Esophagus squamous epithelium (tissue), 5 donors: ENCODE results near the gene DMRTB1. TPM values are rescaled to one million over a fixed set of nuclear protein-coding genes. Genes with fewer than 3 reads are reported as not detected.

Source experiments
- DNase-seq: peaks from one replicate; lab custom pipeline; 2025; lab: John Stamatoyannopoulos, UW
- H3K27ac ChIP-seq, 4 donors: fragments of 200-600 bp; sonication (generic); one replicate each; pipeline ENCODE4 v1.5.1; 2016 to 2019; ENCODE audit warnings: mild to moderate bottlenecking in 1 of 4
- H3K27me3 ChIP-seq, 4 donors: fragments of 200-600 bp; sonication (generic); 1 replicate in 3 of 4; 2 replicates in 1 of 4; pipeline versions ENCODE4 v1.5.1 to v1.6.0; 2017 to 2021; ENCODE audit warnings: antibody characterized with exemption in 1 of 4
- H3K36me3 ChIP-seq, 3 donors: fragments of 200-600 bp; sonication (generic); one replicate each; pipeline ENCODE4 v1.5.1; 2016 to 2019
- H3K4me1 ChIP-seq, 3 donors: fragments of 200-600 bp; sonication (generic); one replicate each; pipeline ENCODE4 v1.5.1; 2017 to 2019
- H3K4me3 ChIP-seq, 4 donors: fragments of 200-600 bp; sonication (generic); 1 replicate in 3 of 4; 2 replicates in 1 of 4; pipeline ENCODE4 v1.5.1; 2016 to 2019; ENCODE audit warnings: mild to moderate bottlenecking in 2 of 4, moderate library complexity in 1 of 4
- H3K9me3 ChIP-seq, 3 donors: fragments of 200-600 bp; sonication (generic); one replicate each; pipeline ENCODE4 v1.5.1; 2016 to 2019
- CTCF ChIP-seq, 6 experiments: fragments of 450-650 bp in 4 of 6; fragments of 200-600 bp in 2 of 6; sonication (generic) in 2 of 6; IDR thresholded peaks; one replicate each; pipeline ENCODE4 v1.5.1; 2016 to 2019; ENCODE audit warnings: antibody characterized with exemption in 6 of 6, mild to moderate bottlenecking in 4 of 6, moderate library complexity in 4 of 6
- POLR2A ChIP-seq, 4 donors: fragments of 450-650 bp; IDR thresholded peaks; one replicate each; pipeline ENCODE4 v1.6.1; 2017; ENCODE audit warnings: antibody characterized with exemption in 4 of 4, mild to moderate bottlenecking in 4 of 4, moderate library complexity in 3 of 4
- WGBS, 2 donors: methylation state at CpG; one replicate each; pipeline ENCODE4 v1.1.5; 2018; 5-methylcytosine and 5-hydroxymethylcytosine counted together
- intact Hi-C: fragments of 100-400 bp; cut with DNase I; formaldehyde crosslinking; loops from one replicate; pipeline ENCODE4 v1.15.0; 2022
- total RNA-seq, 4 donors: library from RNA; depleted of rRNA; stranded (reverse); fragments of >200 nt; gene quantifications; one replicate each; pipeline ENCODE4 v1.1.0, GENCODE V29; 2016
- donor health status: DM: yes; HTN: yes; CAD: no.

The DMRTB1 gene
- total RNA-seq, 4 donors from 2014 or later, result not detected

- intact Hi-C loops, result no loop called here
- Histone ChIP-seq H3K4me1 (no peaks in the 10 kb centered on the region), H3K27ac (no peak overlapping the region), H3K27me3 (peaks cover 0 to 40% (median 0%) of the 10 kb centered on the region in 4 donors), H3K4me3 (no peak overlapping the region), H3K36me3 (no peaks in the 10 kb centered on the region), H3K9me3 (no peaks in the 10 kb centered on the region)
- DNase-seq, result no peak
- TF ChIP-seq POLR2A (IDR thresholded peaks at IDR 0.05), result no peak
- WGBS, 2 donors, result 85 to 88% methylated on average over 4 of the region's 4 CpGs
Measured at GRCh38 chr1:53435151-53435550, 24.0 kb upstream of the DMRTB1 start.

GRCh38 chr1:53438427-53439336, 20.5 kb upstream of the DMRTB1 start:
- WGBS, 2 donors, result 96 to 98% methylated on average over 10 to 20 of the region's 79 CpGs
- no peak for DNase-seq
- Histone ChIP-seq H3K9me3 (no peaks in the 10 kb centered on the region), H3K36me3 (no peaks in the 10 kb centered on the region), H3K27me3 (peaks cover 0 to 26% (median 0%) of the 10 kb centered on the region in 4 donors), H3K4me3 (no peak overlapping the region), H3K4me1 (no peaks in the 10 kb centered on the region), H3K27ac (no peak overlapping the region)
- no peak for TF ChIP-seq POLR2A (IDR thresholded peaks at IDR 0.05)
- TF ChIP-seq CTCF (IDR thresholded peaks at IDR 0.05), result no peak
- intact Hi-C loops, result no loop called here

GRCh38 chr1:53439337-53440207, 19.6 kb upstream of the DMRTB1 start:
- no peaks in the 10 kb centered on the region for H3K36me3 ChIP-seq
- peaks cover 0 to 18% (median 0%) of the 10 kb centered on the region in 4 donors for H3K27me3 ChIP-seq
- no peaks in the 10 kb centered on the region for H3K4me1 ChIP-seq
- intact Hi-C loops, result no loop called here
- WGBS, 2 donors, result 95 to 96% methylated on average over 29 to 41 of the region's 58 CpGs
- DNase-seq, result no peak
- H3K9me3 ChIP-seq, result no peaks in the 10 kb centered on the region
- H3K4me3 ChIP-seq, result no peak overlapping the region
- TF ChIP-seq POLR2A (IDR thresholded peaks at IDR 0.05) (no peak), CTCF (IDR thresholded peaks at IDR 0.05) (no peak)
- no peak overlapping the region for H3K27ac ChIP-seq

GRCh38 chr1:53440633-53441032, 18.6 kb upstream of the DMRTB1 start:
- Histone ChIP-seq H3K27ac (no peak overlapping the region), H3K4me1 (no peaks in the 10 kb centered on the region), H3K9me3 (no peaks in the 10 kb centered on the region), H3K27me3 (peaks cover 0 to 9% (median 0%) of the 10 kb centered on the region in 4 donors), H3K4me3 (no peak overlapping the region), H3K36me3 (no peaks in the 10 kb centered on the region)
- 84 to 86% methylated on average over 2 to 6 of the region's 6 CpGs for WGBS, 2 donors
- intact Hi-C loops, result no loop called here
- TF ChIP-seq CTCF (IDR thresholded peaks at IDR 0.05) (no peak), POLR2A (IDR thresholded peaks at IDR 0.05) (no peak)
- no peak for DNase-seq

GRCh38 chr1:53442299-53442698, 16.9 kb upstream of the DMRTB1 start:
- no peak overlapping the region for H3K4me3 ChIP-seq
- WGBS, 2 donors, result 35 to 39% methylated on average over 2 of the region's 2 CpGs
- no peaks in the 10 kb centered on the region for H3K27me3 ChIP-seq
- no peak for TF ChIP-seq CTCF (IDR thresholded peaks at IDR 0.05)
- TF ChIP-seq POLR2A (IDR thresholded peaks at IDR 0.05), result no peak
- no peak for DNase-seq
- H3K4me1 ChIP-seq, result no peaks in the 10 kb centered on the region
- no peaks in the 10 kb centered on the region for H3K9me3 ChIP-seq
- H3K27ac ChIP-seq, result no peak overlapping the region
- H3K36me3 ChIP-seq, result no peaks in the 10 kb centered on the region
- intact Hi-C loops, result no loop called here
